ENCODE results near the gene ULK3. TPM values are rescaled to one million over a fixed set of nuclear protein-coding genes. Genes with fewer than 3 reads are reported as not detected.

The ULK3 gene
- total RNA-seq, 1 experiment from 2014 or later, result 48.4 TPM

DNA sequence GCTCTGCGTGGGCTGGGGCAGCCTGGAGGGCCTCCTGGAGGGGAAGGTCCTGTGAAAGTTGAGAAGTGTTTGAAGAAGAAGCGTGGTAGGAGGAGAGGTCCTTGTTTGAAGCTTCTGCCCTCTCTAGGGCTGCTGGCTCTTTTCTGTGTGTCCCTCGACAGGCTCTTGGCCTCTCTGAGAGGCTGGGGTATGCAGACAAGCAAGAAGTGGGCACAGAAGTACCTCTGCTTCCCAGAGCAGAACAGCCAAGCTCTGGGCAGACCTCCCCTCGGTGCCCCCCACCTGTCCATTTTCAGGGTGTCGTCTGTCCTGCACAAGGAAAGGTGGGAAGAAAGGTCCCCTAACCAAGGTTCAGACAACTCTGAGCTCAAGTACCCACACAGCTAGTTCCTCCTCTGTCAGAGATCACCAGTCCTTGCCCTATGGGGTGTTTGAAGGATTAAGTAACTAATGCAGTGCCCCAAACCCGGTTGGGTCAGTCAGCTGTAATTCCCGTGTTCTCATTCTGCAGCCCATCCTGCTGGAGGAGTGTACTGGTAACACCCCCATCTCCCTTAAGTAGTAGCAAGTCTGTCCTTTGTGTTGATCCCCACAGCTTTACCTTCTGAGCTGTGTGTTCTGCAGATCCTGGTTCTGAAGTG lies 54.8 kb downstream of the ULK3 start:
- DNase-seq (ENCODE audit: low read depth, low spot score) (no peak), ATAC-seq (no peak)
- no peak for TF ChIP-seq FOSL1 (IDR thresholded peaks at IDR 0.05; ENCODE audit: low read depth)
- TF ChIP-seq ZBTB33 (IDR thresholded peaks at IDR 0.05; ENCODE audit: extremely low read depth, insufficient replicate concordance, low read length), result no peak
- TF ChIP-seq EGR1 (IDR thresholded peaks at IDR 0.05; ENCODE audit: low read depth), result no peak
- TF ChIP-seq, protein P1, sequence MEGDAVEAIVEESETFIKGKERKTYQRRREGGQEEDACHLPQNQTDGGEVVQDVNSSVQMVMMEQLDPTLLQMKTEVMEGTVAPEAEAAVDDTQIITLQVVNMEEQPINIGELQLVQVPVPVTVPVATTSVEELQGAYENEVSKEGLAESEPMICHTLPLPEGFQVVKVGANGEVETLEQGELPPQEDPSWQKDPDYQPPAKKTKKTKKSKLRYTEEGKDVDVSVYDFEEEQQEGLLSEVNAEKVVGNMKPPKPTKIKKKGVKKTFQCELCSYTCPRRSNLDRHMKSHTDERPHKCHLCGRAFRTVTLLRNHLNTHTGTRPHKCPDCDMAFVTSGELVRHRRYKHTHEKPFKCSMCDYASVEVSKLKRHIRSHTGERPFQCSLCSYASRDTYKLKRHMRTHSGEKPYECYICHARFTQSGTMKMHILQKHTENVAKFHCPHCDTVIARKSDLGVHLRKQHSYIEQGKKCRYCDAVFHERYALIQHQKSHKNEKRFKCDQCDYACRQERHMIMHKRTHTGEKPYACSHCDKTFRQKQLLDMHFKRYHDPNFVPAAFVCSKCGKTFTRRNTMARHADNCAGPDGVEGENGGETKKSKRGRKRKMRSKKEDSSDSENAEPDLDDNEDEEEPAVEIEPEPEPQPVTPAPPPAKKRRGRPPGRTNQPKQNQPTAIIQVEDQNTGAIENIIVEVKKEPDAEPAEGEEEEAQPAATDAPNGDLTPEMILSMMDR (IDR thresholded peaks at IDR 0.05 in 2 of 3, conservative IDR thresholded peaks at IDR 0.05 in 1 of 3; ENCODE audit: borderline replicate concordance in 1 of 3, insufficient read depth in 1 of 3, low read depth in 2 of 3, low read length in 2 of 3), result 0 out of 6 replicates have a peak, but pooled peaks of 1 of the 3 experiments have one; percentile 2
- Histone ChIP-seq H3K9me3 (ENCODE audit: control insufficient read depth in 1 of 2, insufficient read depth in 1 of 2, low read depth in 1 of 2, low read length in 2 of 2) (no peaks in the 10 kb centered on the region), H3K27ac (ENCODE audit: low read depth, low read length) (no peak overlapping the region; the same call in 1 of the 2 replicates), H3K9me2 (ENCODE audit: insufficient read depth) (no peaks in the 10 kb centered on the region), H3K4me1 (ENCODE audit: control insufficient read depth in 1 of 2, insufficient read depth in 2 of 2, low read length in 2 of 2) (peaks cover 20 to 39% of the 10 kb centered on the region in 2 experiments), H2AFZ (ENCODE audit: low read depth, low read length, poor library complexity, severe bottlenecking) (no peak overlapping the region), H3K27me3 (ENCODE audit: insufficient read depth, low read length) (no peaks in the 10 kb centered on the region), H3K79me2 (ENCODE audit: insufficient read depth, low read length) (peaks cover 97% of the 10 kb centered on the region), H3K36me3 (ENCODE audit: control insufficient read depth in 1 of 2, insufficient read depth in 2 of 2, low read length in 2 of 2) (peaks cover 0 to 5% of the 10 kb centered on the region in 2 experiments; a peak in 3 of 4 replicates), H3K4me2 (ENCODE audit: low read length) (no peak overlapping the region), H3K9ac (ENCODE audit: low read length) (no peak overlapping the region), H4K20me1 (ENCODE audit: insufficient read depth) (peaks cover 12% of the 10 kb centered on the region; the same call in 1 of the 2 replicates), H3K4me3 (replicated peaks in 1 of 2; ENCODE audit: low read depth in 1 of 2, low read length in 2 of 2) (no peak overlapping the region)
- POLR2A ChIA-PET, result no interaction called here
- intact Hi-C loops (cut with micrococcal nuclease), result loop anchor here (10.0 kb wide), 1 partner anchor 417 kb away; the partner anchor contains the start of gene C15orf39
- CTCF ChIA-PET, result interaction anchor here (1.1 to 2.7 kb wide), 7 partner anchors 9 to 19 kb away, joined by 3 to 12 read pairs (median 4); no protein-coding TSS in a partner anchor
- BruUV-seq (replicated peaks), result no TSS peak
- RAD21 ChIA-PET (ENCODE audit: low non-redundant PET in 1 of 2, low total read pairs in 2 of 2, uncharacterized antibody in 2 of 2, unreplicated experiment in 2 of 2), result no interaction called here
